K562 (cell line): Measurements from ENCODE around the gene EXOC2.

Experiments used
- TAF1 ChIP-seq: IDR thresholded peaks from 2 replicates; pipeline ENCODE4 v1.6.1; 2011; ENCODE audit warnings: mild to moderate bottlenecking, low read length, moderate library complexity; ENCODE audit not compliant: insufficient read depth, control insufficient read depth, severe bottlenecking; ENCODE audit errors: extremely low read depth
- TF ChIP-seq, protein P1 (sequence below): fragments of 450-650 bp; IDR thresholded peaks from 2 replicates; pipeline ENCODE4 v1.6.1; 2017; ENCODE audit warnings: mild to moderate bottlenecking, moderate library complexity

- TF ChIP-seq TAF1 = no peak
- TF ChIP-seq, protein P1, sequence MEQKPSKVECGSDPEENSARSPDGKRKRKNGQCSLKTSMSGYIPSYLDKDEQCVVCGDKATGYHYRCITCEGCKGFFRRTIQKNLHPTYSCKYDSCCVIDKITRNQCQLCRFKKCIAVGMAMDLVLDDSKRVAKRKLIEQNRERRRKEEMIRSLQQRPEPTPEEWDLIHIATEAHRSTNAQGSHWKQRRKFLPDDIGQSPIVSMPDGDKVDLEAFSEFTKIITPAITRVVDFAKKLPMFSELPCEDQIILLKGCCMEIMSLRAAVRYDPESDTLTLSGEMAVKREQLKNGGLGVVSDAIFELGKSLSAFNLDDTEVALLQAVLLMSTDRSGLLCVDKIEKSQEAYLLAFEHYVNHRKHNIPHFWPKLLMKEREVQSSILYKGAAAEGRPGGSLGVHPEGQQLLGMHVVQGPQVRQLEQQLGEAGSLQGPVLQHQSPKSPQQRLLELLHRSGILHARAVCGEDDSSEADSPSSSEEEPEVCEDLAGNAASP = no peak
Observed at GRCh38 chr6:513961-514360, 179.0 kb downstream of the EXOC2 start.
